Psoas muscle (tissue), 8 donors: ENCODE measurements around the gene WDR88. TPM values are rescaled to one million over a fixed set of nuclear protein-coding genes. Genes with fewer than 3 reads are reported as not detected.
A peak's percentile ranks its signal among the peaks of the same experiment; 100 is the strongest.

Experiments used
- ATAC-seq, 4 donors: fragments of 200-7000 bp; cut with Tn5 transposase; one replicate each; pipeline ENCODE4 v1.9.1; 2020; ENCODE audit warnings: moderate library complexity in 3 of 4, mild to moderate bottlenecking in 2 of 4
- DNase-seq, 2 donors: peaks; one replicate each; pipeline ENCODE4 v3.0.0-alpha.2; 2020
- H3K27ac ChIP-seq: fragments of 200-600 bp; one replicate; pipeline ENCODE4 v1.8.0; 2022
- H3K27me3 ChIP-seq, 3 donors: fragments of 200-600 bp in 1 of 3; one replicate each; pipeline versions ENCODE4 v1.6.1 to v1.8.0; 2013 to 2022; ENCODE audit warnings: low read length in 2 of 3, mild to moderate bottlenecking in 2 of 3, moderate library complexity in 1 of 3; ENCODE audit not compliant: insufficient read depth in 3 of 3
- H3K36me3 ChIP-seq, 2 donors: fragments of 200-600 bp in 1 of 2; one replicate each; pipeline versions ENCODE4 v1.6.1 to v1.8.0; 2013 to 2022; ENCODE audit warnings: low read depth in 1 of 2, mild to moderate bottlenecking in 1 of 2, moderate library complexity in 1 of 2; ENCODE audit not compliant: insufficient read depth in 1 of 2
- H3K4me1 ChIP-seq: fragments of 200-600 bp; one replicate; pipeline ENCODE4 v1.8.0; 2022
- H3K4me3 ChIP-seq: fragments of 200-600 bp; one replicate; pipeline ENCODE4 v1.8.0; 2022; ENCODE audit warnings: mild to moderate bottlenecking
- H3K9me3 ChIP-seq: fragments of 200-600 bp; one replicate; pipeline ENCODE4 v1.8.0; 2022
- WGBS, 3 donors: extraction: QIAGEN DNeasy Blood & Tissue Kit; methylation state at CpG; one replicate each; pipeline versions ENCODE4 v1.1.6 to v1.1.7; 2013; 5-methylcytosine and 5-hydroxymethylcytosine counted together
- intact Hi-C, 2 donors: fragments of 100-400 bp; cut with DNase I; formaldehyde crosslinking; loops; one replicate each; pipeline versions ENCODE4 v1.11.0 to v1.14.2; 2022
- polyA plus RNA-seq, 3 donors: library from polyadenylated mRNA; stranded (reverse); fragments of 200-250 nt; gene quantifications; one replicate each; pipeline ENCODE4 v1.2.3, GENCODE V29; 2013
- total RNA-seq, 4 donors: library from RNA; stranded (reverse); fragmentation: NEBNext Ultra II Directional in 2 of 4; extraction: Animal tissue kit (Norgen Biotek cat#: 25700) in 2 of 4; gene quantifications; one replicate each; pipeline versions ENCODE4 v1.2.1 to v1.2.4, GENCODE V29; 2021 to 2023
- TF ChIP-seq, protein P1 (sequence below): fragments of 200-600 bp; IDR thresholded peaks from one replicate; pipeline ENCODE4 v1.8.0; 2022; ENCODE audit warnings: antibody characterized with exemption
- donor health status: healthy with polysubstance abuse.
- donor health status: DM: no; HTN: no; CAD: no; lungs with moderate emphysema.
- donor health status: Bipolar disorder and iron deficiency.
- donor health status: healthy.
- donor health status: DM: yes; HTN: yes; CAD: no.
- donor health status: DM: no; HTN: no; CAD: no.
- donor health status: DM: no; HTN: no; CAD: no.
- donor health status: DM: yes; HTN: yes; CAD: no.

WDR88 gene
- total and polyA plus RNA-seq, 7 donors: 0.06 TPM; not detected in 6

DNA sequence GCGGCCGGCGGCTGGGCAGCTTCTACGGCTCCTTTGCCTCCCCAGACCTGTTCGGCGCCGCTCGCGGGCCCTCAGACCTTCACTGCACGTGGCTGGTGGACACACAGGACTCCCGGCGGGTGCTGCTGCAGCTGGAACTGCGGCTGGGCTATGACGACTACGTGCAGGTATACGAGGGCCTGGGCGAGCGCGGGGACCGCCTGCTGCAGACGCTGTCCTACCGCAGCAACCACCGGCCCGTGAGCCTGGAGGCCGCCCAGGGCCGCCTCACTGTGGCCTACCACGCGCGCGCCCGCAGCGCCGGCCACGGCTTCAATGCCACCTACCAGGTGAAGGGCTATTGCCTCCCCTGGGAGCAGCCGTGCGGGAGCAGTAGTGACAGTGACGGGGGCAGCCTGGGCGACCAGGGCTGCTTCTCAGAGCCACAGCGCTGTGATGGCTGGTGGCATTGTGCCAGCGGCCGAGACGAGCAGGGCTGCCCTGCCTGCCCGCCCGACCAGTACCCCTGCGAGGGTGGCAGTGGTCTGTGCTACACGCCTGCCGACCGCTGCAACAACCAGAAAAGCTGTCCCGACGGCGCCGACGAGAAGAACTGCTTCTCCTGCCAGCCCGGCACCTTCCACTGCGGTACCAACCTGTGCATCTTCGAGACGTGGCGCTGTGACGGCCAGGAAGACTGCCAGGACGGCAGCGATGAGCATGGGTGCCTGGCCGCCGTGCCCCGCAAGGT, 73.8 kb downstream of the WDR88 start:
- no peak overlapping the region for H3K4me3 ChIP-seq
- no peak overlapping the region for H3K27ac ChIP-seq
- intact Hi-C loops: no loop called here
- no peaks in the 10 kb centered on the region for H3K4me1 ChIP-seq
- 94 to 95% (median 95%) methylated on average over 60 to 64 of the region's 64 CpGs for WGBS, 3 donors
- TF ChIP-seq, protein P1, sequence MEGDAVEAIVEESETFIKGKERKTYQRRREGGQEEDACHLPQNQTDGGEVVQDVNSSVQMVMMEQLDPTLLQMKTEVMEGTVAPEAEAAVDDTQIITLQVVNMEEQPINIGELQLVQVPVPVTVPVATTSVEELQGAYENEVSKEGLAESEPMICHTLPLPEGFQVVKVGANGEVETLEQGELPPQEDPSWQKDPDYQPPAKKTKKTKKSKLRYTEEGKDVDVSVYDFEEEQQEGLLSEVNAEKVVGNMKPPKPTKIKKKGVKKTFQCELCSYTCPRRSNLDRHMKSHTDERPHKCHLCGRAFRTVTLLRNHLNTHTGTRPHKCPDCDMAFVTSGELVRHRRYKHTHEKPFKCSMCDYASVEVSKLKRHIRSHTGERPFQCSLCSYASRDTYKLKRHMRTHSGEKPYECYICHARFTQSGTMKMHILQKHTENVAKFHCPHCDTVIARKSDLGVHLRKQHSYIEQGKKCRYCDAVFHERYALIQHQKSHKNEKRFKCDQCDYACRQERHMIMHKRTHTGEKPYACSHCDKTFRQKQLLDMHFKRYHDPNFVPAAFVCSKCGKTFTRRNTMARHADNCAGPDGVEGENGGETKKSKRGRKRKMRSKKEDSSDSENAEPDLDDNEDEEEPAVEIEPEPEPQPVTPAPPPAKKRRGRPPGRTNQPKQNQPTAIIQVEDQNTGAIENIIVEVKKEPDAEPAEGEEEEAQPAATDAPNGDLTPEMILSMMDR: no peak
- H3K27me3 ChIP-seq: no peaks in the 10 kb centered on the region
- H3K9me3 ChIP-seq: no peaks in the 10 kb centered on the region
- ATAC-seq: no peak
- peak in 1 of 2 donors; percentile 49 for DNase-seq
- H3K36me3 ChIP-seq: peaks cover 0 to 47% of the 10 kb centered on the region in 2 donors

DNA sequence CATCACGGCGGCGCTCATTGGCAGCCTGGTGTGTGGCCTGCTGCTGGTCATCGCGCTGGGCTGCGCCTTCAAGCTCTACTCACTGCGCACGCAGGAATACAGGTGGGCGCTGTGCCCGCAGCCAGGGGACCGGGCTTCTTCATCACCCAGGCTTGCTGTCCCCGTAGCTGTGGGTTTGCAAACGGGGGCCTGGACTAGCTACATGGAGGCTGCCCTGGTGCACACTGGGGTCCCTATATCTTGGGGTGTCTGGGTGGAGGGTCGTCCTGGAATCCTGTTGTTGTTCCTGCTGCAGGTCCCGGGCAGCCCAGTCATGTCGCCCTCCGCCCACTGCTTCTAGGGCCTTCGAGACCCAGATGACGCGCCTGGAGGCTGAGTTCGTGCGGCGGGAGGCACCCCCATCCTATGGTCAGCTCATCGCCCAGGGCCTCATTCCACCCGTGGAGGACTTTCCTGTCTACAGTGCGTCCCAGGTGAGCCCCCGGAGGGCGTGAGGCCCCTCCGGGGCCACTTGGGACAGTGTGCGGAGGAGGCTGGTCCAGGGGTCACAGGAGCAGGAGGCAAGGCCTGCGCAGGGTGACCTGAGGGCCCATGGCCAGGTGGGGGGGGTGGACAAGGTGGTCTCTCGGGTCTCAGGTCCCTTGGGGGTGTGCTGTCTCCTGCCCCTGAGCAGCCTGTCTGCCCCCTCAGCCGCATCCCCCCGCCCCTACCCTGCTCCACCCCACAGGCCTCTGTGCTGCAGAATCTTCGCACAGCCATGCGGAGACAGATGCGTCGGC, 74.5 kb downstream of the WDR88 start:
- intact Hi-C loops: no loop called here
- no peaks in the 10 kb centered on the region for H3K4me1 ChIP-seq
- DNase-seq (no peak), ATAC-seq (no peak)
- 92 to 94% (median 94%) methylated on average over 32 to 38 of the region's 38 CpGs for WGBS, 3 donors
- H3K27ac ChIP-seq: no peak overlapping the region
- TF ChIP-seq, protein P1: no peak
- H3K36me3 ChIP-seq: peaks cover 0 to 47% of the 10 kb centered on the region in 2 donors
- H3K27me3 ChIP-seq: no peaks in the 10 kb centered on the region
- no peaks in the 10 kb centered on the region for H3K9me3 ChIP-seq
- no peak overlapping the region for H3K4me3 ChIP-seq

DNA sequence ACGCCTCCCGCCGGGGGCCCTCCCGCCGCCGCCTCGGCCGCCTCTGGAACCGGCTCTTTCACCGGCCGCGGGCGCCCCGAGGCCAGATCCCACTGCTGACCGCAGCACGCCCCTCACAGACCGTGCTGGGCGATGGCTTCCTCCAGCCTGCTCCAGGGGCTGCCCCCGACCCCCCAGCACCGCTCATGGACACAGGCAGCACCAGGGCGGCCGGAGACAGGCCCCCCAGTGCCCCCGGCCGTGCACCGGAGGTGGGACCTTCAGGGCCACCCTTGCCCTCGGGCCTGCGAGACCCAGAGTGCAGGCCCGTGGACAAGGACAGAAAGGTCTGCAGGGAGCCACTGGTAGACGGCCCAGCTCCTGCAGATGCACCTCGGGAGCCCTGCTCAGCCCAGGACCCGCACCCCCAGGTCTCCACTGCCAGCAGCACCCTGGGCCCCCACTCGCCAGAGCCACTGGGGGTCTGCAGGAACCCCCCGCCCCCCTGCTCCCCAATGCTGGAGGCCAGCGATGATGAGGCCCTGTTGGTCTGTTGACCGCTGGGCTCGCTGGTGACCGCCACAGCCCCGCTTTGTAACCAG, 75.2 kb downstream of the WDR88 start:
- TF ChIP-seq, protein P1: no peak
- intact Hi-C loops: no loop called here
- Histone ChIP-seq H3K27ac (no peak overlapping the region), H3K4me1 (no peaks in the 10 kb centered on the region), H3K36me3 (peaks cover 0 to 43% of the 10 kb centered on the region in 2 donors), H3K4me3 (no peak overlapping the region), H3K27me3 (no peaks in the 10 kb centered on the region), H3K9me3 (no peaks in the 10 kb centered on the region)
- peak in 1 of 2 donors; percentile 39 for DNase-seq
- no peak for ATAC-seq
- 87 to 90% (median 90%) methylated on average over 31 to 38 of the region's 38 CpGs for WGBS, 3 donors

DNA sequence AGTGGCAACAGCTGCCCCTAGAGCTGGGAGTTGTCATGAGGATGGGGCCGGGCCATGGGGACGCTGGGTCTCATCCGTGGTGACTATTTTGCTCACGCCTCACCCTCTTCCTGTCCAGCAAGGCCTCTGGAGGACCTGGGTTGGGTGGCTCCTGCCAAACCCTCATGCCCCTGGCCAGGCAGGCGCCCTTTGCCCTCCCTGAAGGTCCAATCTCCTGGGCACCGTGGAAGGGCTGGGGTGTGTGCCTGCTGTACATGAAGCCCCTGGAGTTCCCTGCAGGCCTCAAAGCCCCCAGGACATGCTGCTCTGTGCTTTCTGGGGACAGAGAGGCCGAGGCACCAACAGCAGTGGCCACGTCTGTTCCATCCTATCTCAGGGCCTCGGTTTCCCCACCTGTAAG, 76.0 kb downstream of the WDR88 start:
- intact Hi-C loops: no loop called here
- TF ChIP-seq, protein P1: no peak

More for the DNA sequence above, 76.0 kb downstream of the WDR88 start:
- Histone ChIP-seq H3K27ac (no peak overlapping the region), H3K27me3 (no peaks in the 10 kb centered on the region), H3K9me3 (no peaks in the 10 kb centered on the region), H3K4me1 (no peaks in the 10 kb centered on the region), H3K4me3 (no peak overlapping the region), H3K36me3 (peaks cover 0 to 36% of the 10 kb centered on the region in 2 donors)
- ATAC-seq: peak in 1 of 4 donors; percentile 10
- 79 to 89% (median 84%) methylated on average over 9 of the region's 9 CpGs for WGBS, 3 donors
- peak in 1 of 2 donors; percentile 37 for DNase-seq
